Measurements from ENCODE around the gene LINC01488.

The LINC01488 gene

GRCh38 chr11:69433741-69434140 lies 47.7 kb upstream of the LINC01488 start (continued):
- TF ChIP-seq ZNF785 (tag by site-specific recombination; IDR thresholded peaks at IDR 0.05), result no peak
- TF ChIP-seq ZNF398 (tag by site-specific recombination; IDR thresholded peaks at IDR 0.05), result no peak
- TF ChIP-seq INSM2 (tag by site-specific recombination; IDR thresholded peaks at IDR 0.05), result no peak
- no peak for TF ChIP-seq ZSCAN5A (tag by site-specific recombination; IDR thresholded peaks at IDR 0.05)
- TF ChIP-seq ZIC2 (tag by site-specific recombination; IDR thresholded peaks at IDR 0.05), result no peak
- TF ChIP-seq ZNF423 (tag by site-specific recombination; IDR thresholded peaks at IDR 0.05), result no peak
- TF ChIP-seq ZNF354C (tag by site-specific recombination; IDR thresholded peaks at IDR 0.05; ENCODE audit: borderline replicate concordance, low read depth), result no peak
- TF ChIP-seq MYNN (tag by site-specific recombination; IDR thresholded peaks at IDR 0.05; ENCODE audit: borderline replicate concordance), result no peak
- TF ChIP-seq ZNF362 (tag by site-specific recombination; IDR thresholded peaks at IDR 0.05), result no peak
- TF ChIP-seq ZNF449 (tag by site-specific recombination; IDR thresholded peaks at IDR 0.05), result no peak

GRCh38 chr11:69434471-69434931 lies 47.0 kb upstream of the LINC01488 start:
- Histone ChIP-seq H3K9me3 (ENCODE audit: control insufficient read depth, insufficient read depth, low read depth, low read length) (no peaks in the 10 kb centered on the region), H3K36me3 (ENCODE audit: control insufficient read depth in 2 of 2, insufficient read depth in 1 of 2, low read length in 2 of 2) (no peaks in the 10 kb centered on the region), H3K4me3 (ENCODE audit: low read depth, low read length) (no peak overlapping the region), H3K4me1 (ENCODE audit: control insufficient read depth, insufficient read depth, low read length) (no peaks in the 10 kb centered on the region), H3K27ac (ENCODE audit: extremely low read depth, low read depth, low read length) (no peak overlapping the region)
- ChIA-PET CTCF (no interaction called here), POLR2A (no interaction called here)
- TF ChIP-seq ZNF830 (tag by site-specific recombination; IDR thresholded peaks at IDR 0.05; ENCODE audit: low read depth), result no peak

- Histone ChIP-seq H3K9me3 (ENCODE audit: control insufficient read depth, insufficient read depth, low read depth, low read length) (no peaks in the 10 kb centered on the region), H3K4me3 (ENCODE audit: low read depth, low read length) (no peak overlapping the region), H3K36me3 (ENCODE audit: control insufficient read depth in 2 of 2, insufficient read depth in 1 of 2, low read length in 2 of 2) (no peaks in the 10 kb centered on the region), H3K4me1 (ENCODE audit: control insufficient read depth, insufficient read depth, low read length) (no peaks in the 10 kb centered on the region), H3K27ac (ENCODE audit: extremely low read depth, low read depth, low read length) (no peak overlapping the region)
- ChIA-PET CTCF (interaction anchor here (0.5 to 1.2 kb wide), 3 partner anchors 68 to 304 kb away, joined by 3 to 6 read pairs (median 4); no protein-coding TSS in a partner anchor), POLR2A (no interaction called here)
- TF ChIP-seq HIC1 (tag by site-specific recombination; IDR thresholded peaks at IDR 0.05), result no peak
- no peak for TF ChIP-seq ZNF48 (tag by site-specific recombination; IDR thresholded peaks at IDR 0.05)
- no peak for TF ChIP-seq ZFP41 (tag by site-specific recombination; IDR thresholded peaks at IDR 0.05; ENCODE audit: borderline replicate concordance)
Measured at GRCh38 chr11:69435161-69435986, 46.1 kb upstream of the LINC01488 start.
